Bone marrow (tissue), 2 donors: ENCODE results near the gene LRRC59.

Source experiments
- DNase-seq, 2 donors: peaks; one replicate each; lab custom pipeline; 2025; lab: John Stamatoyannopoulos, UW

Gene LRRC59

GRCh38 chr17:50386510-50386909 lies 10.8 kb downstream of the LRRC59 start:
- no peak for DNase-seq

- no peak for DNase-seq
These were observed 14.4 kb downstream of the LRRC59 start for GRCh38 chr17:50382931-50383330.

- DNase-seq = no peak
These were observed 15.4 kb downstream of the LRRC59 start for GRCh38 chr17:50381920-50382319.

- no peak for DNase-seq
These were observed 16.0 kb downstream of the LRRC59 start for GRCh38 chr17:50381260-50381815.

- no peak for DNase-seq
These were observed 16.7 kb downstream of the LRRC59 start for GRCh38 chr17:50380369-50381259.

GRCh38 chr17:50379351-50380132 lies 17.8 kb downstream of the LRRC59 start:
- no peak for DNase-seq

GRCh38 chr17:50375858-50376538 lies 21.3 kb downstream of the LRRC59 start:
- DNase-seq = no peak

GRCh38 chr17:50373705-50374104 lies 23.6 kb downstream of the LRRC59 start:
- DNase-seq = no peak

GRCh38 chr17:50372758-50373556 lies 24.4 kb downstream of the LRRC59 start, which contains the start of the genes EME1 and MRPL27:
Gene EME1 (plus strand): TSS chr17:50373229. CDS start chr17:50375209, 1,980 bp downstream.
Gene MRPL27 (minus strand): TSS chr17:50373184. CDS start chr17:50373170, 14 bp downstream.
- peak; percentile 92 for DNase-seq

- no peak for DNase-seq
These were observed 25.0 kb downstream of the LRRC59 start for GRCh38 chr17:50372222-50372757.

GRCh38 chr17:50371526-50371925 lies 25.8 kb downstream of the LRRC59 start:
- no peak for DNase-seq

GRCh38 chr17:50370052-50370451 lies 27.3 kb downstream of the LRRC59 start:
- no peak for DNase-seq

GRCh38 chr17:50367401-50367800 lies 29.9 kb downstream of the LRRC59 start:
- no peak for DNase-seq

GRCh38 chr17:50365649-50366393 lies 31.5 kb downstream of the LRRC59 start:
- no peak for DNase-seq

- no peak for DNase-seq
These were observed 32.2 kb downstream of the LRRC59 start for GRCh38 chr17:50365165-50365564.

- no peak for DNase-seq
These were observed 32.6 kb downstream of the LRRC59 start for GRCh38 chr17:50364715-50365114.

GRCh38 chr17:50364061-50364458 lies 33.3 kb downstream of the LRRC59 start:
- DNase-seq = no peak

GRCh38 chr17:50363217-50364060 lies 33.9 kb downstream of the LRRC59 start:
- DNase-seq = no peak

- no peak for DNase-seq
These were observed 34.7 kb downstream of the LRRC59 start for GRCh38 chr17:50362661-50363060.
